ENCODE results near the gene POTEF. TPM values are rescaled to one million over a fixed set of nuclear protein-coding genes. Genes with fewer than 3 reads are reported as not detected.
"Not testable (repeated sequence)": the region's sequence is repeated elsewhere in the genome, so short reads cannot be mapped to it uniquely, and the experiment has no call there.

POTEF gene
- total and polyA plus RNA-seq, 7 experiments from 2014 or later, result 0.06 TPM; not detected in 6

- peak overlapping the region in 4 of 9 donors; percentile 17 to 64 (median 26) for H3K27ac Mint-ChIP-seq
Observed at GRCh38 chr2:130157825-130158514, 28.9 kb upstream of the POTEF start.

GRCh38 chr2:130157354-130157753 is 28.3 kb upstream of the POTEF start:
- POLR2A ChIA-PET, result not testable (repeated sequence)

More at GRCh38 chr2:130157825-130158514, 28.9 kb upstream of the POTEF start:
- H3K36me3 ChIP-seq (ENCODE audit: control insufficient read depth in 2 of 3, insufficient read depth in 3 of 3, low read length in 3 of 3), result peaks cover 0 to 69% (median 4%) of the 10 kb centered on the region in 3 experiments
- CTCF ChIA-PET; POLR2A ChIA-PET; intact Hi-C loops (cut with micrococcal nuclease); H3K27me3 Mint-ChIP-seq; H3K9me3 ChIP-seq (ENCODE audit: control insufficient read depth in 2 of 3, low read length in 3 of 3); H3K9me3 Mint-ChIP-seq; H3K36me3 Mint-ChIP-seq; H3K27ac ChIP-seq (ENCODE audit: low read depth, low read length); H3K4me3 Mint-ChIP-seq; H3K27me3 ChIP-seq (ENCODE audit: control insufficient read depth in 2 of 2, insufficient read depth in 2 of 2, low read length in 2 of 2); DNase-seq; H3K4me1 ChIP-seq (ENCODE audit: control insufficient read depth in 2 of 2, insufficient read depth in 2 of 2, low read length in 2 of 2); H3K4me3 ChIP-seq (ENCODE audit: low read length): not testable (repeated sequence)
- peak; percentile 33 for ATAC-seq
- H3K4me1 Mint-ChIP-seq, result peaks cover 0 to 17% (median 0%) of the 10 kb centered on the region in 7 donors

DNA sequence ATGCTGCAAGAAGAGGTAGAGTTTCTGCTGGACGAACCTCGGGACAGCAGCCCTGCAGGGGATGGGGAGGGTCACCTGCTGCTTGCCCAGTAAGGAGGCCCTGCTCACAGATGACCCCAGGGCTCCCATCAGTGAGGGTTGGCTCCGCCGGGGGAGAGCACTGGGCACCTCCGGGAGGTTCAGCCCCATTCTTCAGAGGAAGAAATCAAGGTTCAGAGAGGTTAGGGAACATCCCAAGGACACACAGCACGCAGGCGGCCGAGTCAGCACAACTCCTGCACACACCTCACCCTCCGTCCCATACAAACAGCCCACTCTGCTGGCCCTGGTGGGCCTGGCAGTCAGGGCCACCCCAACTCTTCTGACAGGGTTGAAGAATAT is 27.6 kb upstream of the POTEF start:
- H3K27ac ChIP-seq (ENCODE audit: low read depth, low read length), result no peak overlapping the region
- ChIA-PET CTCF (interaction anchor here (0.8 kb wide), 1 partner anchor 177 kb away, joined by 3 read pairs; no protein-coding TSS in a partner anchor), POLR2A (no interaction called here)
- peak overlapping the region in 1 of 9 donors; percentile 38 for H3K27ac Mint-ChIP-seq
- no peak for DNase-seq
- no peak for ATAC-seq
- no peak overlapping the region for H3K4me3 Mint-ChIP-seq
- H3K9me3 Mint-ChIP-seq, result peaks cover 0 to 3% (median 0%) of the 10 kb centered on the region in 11 donors
- H3K4me1 Mint-ChIP-seq, result peaks cover 0 to 17% (median 0%) of the 10 kb centered on the region in 7 donors
- H3K36me3 ChIP-seq (ENCODE audit: control insufficient read depth in 2 of 3, insufficient read depth in 3 of 3, low read length in 3 of 3), result peaks cover 0 to 75% (median 4%) of the 10 kb centered on the region in 3 experiments
- no peak overlapping the region for H3K4me3 ChIP-seq (ENCODE audit: low read length)
- H3K4me1 ChIP-seq (ENCODE audit: control insufficient read depth in 2 of 2, insufficient read depth in 2 of 2, low read length in 2 of 2), result no peaks in the 10 kb centered on the region
- no peaks in the 10 kb centered on the region for H3K27me3 Mint-ChIP-seq
- no peaks in the 10 kb centered on the region for H3K27me3 ChIP-seq (ENCODE audit: control insufficient read depth in 2 of 2, insufficient read depth in 2 of 2, low read length in 2 of 2)
- no peaks in the 10 kb centered on the region for H3K9me3 ChIP-seq (ENCODE audit: control insufficient read depth in 2 of 3, low read length in 3 of 3)
- intact Hi-C loops (cut with micrococcal nuclease), result loop anchor here (1.0 kb wide), 1 partner anchor 176 kb away; no protein-coding TSS in a partner anchor
- H3K36me3 Mint-ChIP-seq, result peaks cover 0 to 8% (median 2%) of the 10 kb centered on the region in 5 donors

More at GRCh38 chr2:130157354-130157753, 28.3 kb upstream of the POTEF start:
- H3K4me3 ChIP-seq (ENCODE audit: low read length); H3K27ac ChIP-seq (ENCODE audit: low read depth, low read length); H3K36me3 Mint-ChIP-seq; CTCF ChIA-PET; intact Hi-C loops (cut with micrococcal nuclease); H3K9me3 Mint-ChIP-seq; H3K4me3 Mint-ChIP-seq; H3K9me3 ChIP-seq (ENCODE audit: control insufficient read depth in 2 of 3, low read length in 3 of 3); H3K4me1 ChIP-seq (ENCODE audit: control insufficient read depth in 2 of 2, insufficient read depth in 2 of 2, low read length in 2 of 2); H3K27me3 Mint-ChIP-seq; DNase-seq; H3K27me3 ChIP-seq (ENCODE audit: control insufficient read depth in 2 of 2, insufficient read depth in 2 of 2, low read length in 2 of 2): not testable (repeated sequence)
- ATAC-seq, result peak; percentile 2
- H3K36me3 ChIP-seq (ENCODE audit: control insufficient read depth in 2 of 3, insufficient read depth in 3 of 3, low read length in 3 of 3), result peaks cover 0 to 70% (median 4%) of the 10 kb centered on the region in 3 experiments
- Mint-ChIP-seq H3K4me1 (peaks cover 0 to 17% (median 0%) of the 10 kb centered on the region in 7 donors), H3K27ac (peak overlapping the region in 1 of 9 donors; percentile 64)

DNA sequence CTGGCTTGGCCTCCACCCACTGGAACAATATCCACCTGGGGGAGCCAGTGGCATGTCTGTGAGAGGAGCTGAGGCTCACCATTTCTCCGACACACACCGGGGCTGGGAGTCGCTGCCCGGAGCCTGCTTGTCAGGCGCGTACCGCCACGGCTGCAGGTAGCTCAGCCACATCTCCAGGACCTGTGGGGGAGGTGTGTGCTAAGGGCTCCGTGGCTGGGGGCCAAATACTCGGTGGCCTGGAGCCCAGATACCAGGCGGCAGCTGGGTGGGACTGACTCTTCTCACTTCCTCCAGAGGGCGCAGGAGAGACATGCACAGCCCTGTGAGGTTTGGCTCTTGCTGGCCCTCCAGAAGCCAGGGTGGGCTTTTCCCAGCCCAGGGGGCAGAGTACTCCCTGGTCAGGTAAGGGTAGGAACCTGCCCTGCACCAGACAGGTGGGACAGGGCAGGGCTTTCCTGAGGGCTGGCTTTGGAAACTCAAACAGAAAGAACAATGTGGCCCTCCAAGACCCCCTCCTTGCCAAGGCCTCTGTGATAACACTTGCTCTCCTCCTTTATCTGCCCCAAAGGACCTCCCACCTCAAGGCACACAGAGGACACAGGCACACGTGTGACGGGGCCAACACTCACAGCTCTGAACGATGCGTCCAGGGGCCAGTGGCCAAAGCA is 27.1 kb upstream of the POTEF start:
- H3K36me3 Mint-ChIP-seq; H3K4me1 ChIP-seq (ENCODE audit: control insufficient read depth in 2 of 2, insufficient read depth in 2 of 2, low read length in 2 of 2); H3K27me3 Mint-ChIP-seq; H3K4me3 ChIP-seq (ENCODE audit: low read length); H3K27ac Mint-ChIP-seq; H3K9me3 ChIP-seq (ENCODE audit: control insufficient read depth in 2 of 3, low read length in 3 of 3); H3K4me3 Mint-ChIP-seq; ATAC-seq; H3K9me3 Mint-ChIP-seq; H3K27ac ChIP-seq (ENCODE audit: low read depth, low read length); H3K27me3 ChIP-seq (ENCODE audit: control insufficient read depth in 2 of 2, insufficient read depth in 2 of 2, low read length in 2 of 2); POLR2A ChIA-PET: not testable (repeated sequence)
- peaks cover 0 to 71% (median 4%) of the 10 kb centered on the region in 3 experiments for H3K36me3 ChIP-seq (ENCODE audit: control insufficient read depth in 2 of 3, insufficient read depth in 3 of 3, low read length in 3 of 3)
- intact Hi-C loops (cut with micrococcal nuclease), result loop anchor here (1.0 kb wide), 1 partner anchor 176 kb away; no protein-coding TSS in a partner anchor
- CTCF ChIA-PET, result interaction anchor here (0.8 kb wide), 1 partner anchor 178 kb away, joined by 3 read pairs; no protein-coding TSS in a partner anchor
- peak in 1 of 9 donors; percentile 23 for DNase-seq
- H3K4me1 Mint-ChIP-seq, result peaks cover 0 to 17% (median 0%) of the 10 kb centered on the region in 7 donors

- no peak overlapping the region for H3K4me3 Mint-ChIP-seq
- H3K27me3 Mint-ChIP-seq, result no peaks in the 10 kb centered on the region
- no peaks in the 10 kb centered on the region for H3K9me3 Mint-ChIP-seq
- Histone ChIP-seq H3K4me3 (ENCODE audit: low read length) (no peak overlapping the region), H3K9me3 (ENCODE audit: control insufficient read depth in 2 of 3, low read length in 3 of 3) (no peaks in the 10 kb centered on the region), H3K27me3 (ENCODE audit: control insufficient read depth in 2 of 2, insufficient read depth in 2 of 2, low read length in 2 of 2) (no peaks in the 10 kb centered on the region), H3K4me1 (ENCODE audit: control insufficient read depth in 2 of 2, insufficient read depth in 2 of 2, low read length in 2 of 2) (no peaks in the 10 kb centered on the region), H3K27ac (ENCODE audit: low read depth, low read length) (no peak overlapping the region), H3K36me3 (ENCODE audit: control insufficient read depth in 2 of 3, insufficient read depth in 3 of 3, low read length in 3 of 3) (peaks cover 0 to 61% (median 2%) of the 10 kb centered on the region in 3 experiments)
- H3K4me1 Mint-ChIP-seq, result peaks cover 0 to 15% (median 0%) of the 10 kb centered on the region in 7 donors
- ChIA-PET POLR2A (no interaction called here), CTCF (no interaction called here)
- ATAC-seq (no peak), DNase-seq (no peak)
- H3K36me3 Mint-ChIP-seq, result peaks cover 0 to 4% (median under 1%) of the 10 kb centered on the region in 5 donors
- H3K27ac Mint-ChIP-seq, result no peak overlapping the region
- intact Hi-C loops (cut with micrococcal nuclease), result no loop called here
Observed at GRCh38 chr2:130154773-130155765, 26.0 kb upstream of the POTEF start.

- POLR2A ChIA-PET; intact Hi-C loops (cut with micrococcal nuclease); H3K4me1 ChIP-seq (ENCODE audit: control insufficient read depth in 2 of 2, insufficient read depth in 2 of 2, low read length in 2 of 2); CTCF ChIA-PET; ATAC-seq; H3K4me3 Mint-ChIP-seq; H3K27me3 ChIP-seq (ENCODE audit: control insufficient read depth in 2 of 2, insufficient read depth in 2 of 2, low read length in 2 of 2); H3K27me3 Mint-ChIP-seq; H3K27ac ChIP-seq (ENCODE audit: low read depth, low read length); H3K36me3 Mint-ChIP-seq; H3K4me3 ChIP-seq (ENCODE audit: low read length); H3K27ac Mint-ChIP-seq; DNase-seq; H3K9me3 ChIP-seq (ENCODE audit: control insufficient read depth in 2 of 3, low read length in 3 of 3); H3K9me3 Mint-ChIP-seq: not testable (repeated sequence)
- H3K4me1 Mint-ChIP-seq, result peaks cover 0 to 14% (median 0%) of the 10 kb centered on the region in 7 donors
- H3K36me3 ChIP-seq (ENCODE audit: control insufficient read depth in 2 of 3, insufficient read depth in 3 of 3, low read length in 3 of 3), result peaks cover 0 to 56% (median 0%) of the 10 kb centered on the region in 3 experiments
Observed at GRCh38 chr2:130154423-130154770, 25.4 kb upstream of the POTEF start.

Data from naive thymus-derived CD4-positive, alpha-beta T cell (primary cell).